Gastroesophageal sphincter (tissue), 4 donors: Measurements from ENCODE around the gene NBAS. TPM values are rescaled to one million over a fixed set of nuclear protein-coding genes. Genes with fewer than 3 reads are reported as not detected.

Experiments
- ATAC-seq: fragments of 150-250 bp; one replicate; pipeline ENCODE4 v1.9.1; 2016; ENCODE audit warnings: mild to moderate bottlenecking, moderate library complexity
- H3K27ac ChIP-seq, 4 donors: fragments of 200-600 bp; sonication (generic) in 3 of 4; 1 replicate in 3 of 4; 2 replicates in 1 of 4; pipeline ENCODE4 v1.5.1; 2016 to 2019
- H3K27me3 ChIP-seq: fragments of 200-600 bp; sonication (generic); one replicate; pipeline ENCODE4 v1.5.1; 2019
- H3K36me3 ChIP-seq, 2 donors: fragments of 200-600 bp; sonication (generic); one replicate each; pipeline ENCODE4 v1.5.1; 2019; ENCODE audit warnings: control low read depth in 1 of 2
- H3K4me1 ChIP-seq, 3 donors: fragments of 200-600 bp; sonication (generic); 1 replicate in 2 of 3; 2 replicates in 1 of 3; pipeline ENCODE4 v1.5.1; 2016 to 2019; ENCODE audit warnings: control low read depth in 2 of 3
- H3K4me3 ChIP-seq, 2 donors: fragments of 200-600 bp; sonication (generic); one replicate each; pipeline ENCODE4 v1.5.1; 2019; ENCODE audit warnings: mild to moderate bottlenecking in 1 of 2, moderate library complexity in 1 of 2
- H3K9me3 ChIP-seq, 3 donors: fragments of 200-600 bp; sonication (generic); one replicate each; pipeline ENCODE4 v1.5.1; 2017 to 2019; ENCODE audit warnings: control low read depth in 2 of 3
- CTCF ChIP-seq, 4 experiments: fragments of 200-600 bp in 2 of 4; fragments of 450-650 bp in 2 of 4; sonication (generic) in 1 of 4; IDR thresholded peaks; one replicate each; pipeline ENCODE4 v1.5.1; 2017 to 2019; ENCODE audit warnings: antibody characterized with exemption in 4 of 4, mild to moderate bottlenecking in 2 of 4, moderate library complexity in 2 of 4
- EP300 ChIP-seq: sonication (generic); formaldehyde crosslinking; IDR thresholded peaks from one replicate; pipeline ENCODE4 v1.6.1; 2017; ENCODE audit warnings: antibody characterized with exemption, mild to moderate bottlenecking
- POLR2A ChIP-seq, 2 donors: fragments of 450-650 bp; IDR thresholded peaks; one replicate each; pipeline ENCODE4 v1.6.1; 2017; ENCODE audit warnings: antibody characterized with exemption in 2 of 2, mild to moderate bottlenecking in 2 of 2, moderate library complexity in 1 of 2
- POLR2AphosphoS5 ChIP-seq: sonication (generic); formaldehyde crosslinking; IDR thresholded peaks from one replicate; pipeline ENCODE4 v1.6.1; 2017; ENCODE audit warnings: antibody characterized with exemption
- WGBS, 2 donors: methylation state at CpG; one replicate each; pipeline ENCODE4 v1.1.5; 2018; ENCODE audit warnings: low coverage in 1 of 2; 5-methylcytosine and 5-hydroxymethylcytosine counted together
- total RNA-seq, 4 donors: library from RNA; depleted of rRNA; stranded (reverse); fragments of >200 nt; gene quantifications; one replicate each; pipeline ENCODE4 v1.1.0, GENCODE V29; 2016

Gene NBAS
- total RNA-seq, 4 donors from 2014 or later, result 34.9 to 50.9 (median 40.4) TPM

GRCh38 chr2:15189216-15189615 lies 371.9 kb downstream of the NBAS start:
- TF ChIP-seq POLR2A (IDR thresholded peaks at IDR 0.05), result no peak
- TF ChIP-seq POLR2AphosphoS5, result no peak
- no peak for TF ChIP-seq EP300
- no peak for TF ChIP-seq CTCF (IDR thresholded peaks at IDR 0.05)
- Histone ChIP-seq H3K9me3 (no peaks in the 10 kb centered on the region), H3K36me3 (peaks cover 0 to 44% of the 10 kb centered on the region in 2 donors), H3K4me3 (no peak overlapping the region), H3K27me3 (no peaks in the 10 kb centered on the region), H3K27ac (no peak overlapping the region), H3K4me1 (no peaks in the 10 kb centered on the region)
- no peak for ATAC-seq
- WGBS, 2 donors, result 54% methylated on average over 2 of the region's 2 CpGs; no CpG with 5 or more reads in 1 of the 2 donors

GRCh38 chr2:15187702-15188101 lies 373.4 kb downstream of the NBAS start:
- H3K27ac ChIP-seq, result no peak overlapping the region
- H3K27me3 ChIP-seq, result no peaks in the 10 kb centered on the region
- no peak for ATAC-seq
- no peak overlapping the region for H3K4me3 ChIP-seq
- H3K9me3 ChIP-seq, result no peaks in the 10 kb centered on the region
- WGBS, 2 donors, result 73 to 83% methylated on average over 1 to 2 of the region's 2 CpGs
- H3K36me3 ChIP-seq, result peaks cover 0 to 44% of the 10 kb centered on the region in 2 donors
- TF ChIP-seq EP300, result no peak
- TF ChIP-seq POLR2A (IDR thresholded peaks at IDR 0.05), result no peak
- no peak for TF ChIP-seq POLR2AphosphoS5
- TF ChIP-seq CTCF (IDR thresholded peaks at IDR 0.05), result no peak
- no peaks in the 10 kb centered on the region for H3K4me1 ChIP-seq

GRCh38 chr2:15186118-15186517 lies 375.0 kb downstream of the NBAS start:
- Histone ChIP-seq H3K27ac (no peak overlapping the region), H3K4me1 (no peaks in the 10 kb centered on the region), H3K4me3 (no peak overlapping the region), H3K27me3 (no peaks in the 10 kb centered on the region), H3K36me3 (peaks cover 0 to 44% of the 10 kb centered on the region in 2 donors), H3K9me3 (no peaks in the 10 kb centered on the region)
- 89 to 100% methylated on average over 2 of the region's 2 CpGs for WGBS, 2 donors
- ATAC-seq, result no peak
- no peak for TF ChIP-seq POLR2AphosphoS5
- no peak for TF ChIP-seq EP300
- TF ChIP-seq CTCF (IDR thresholded peaks at IDR 0.05), result no peak
- TF ChIP-seq POLR2A (IDR thresholded peaks at IDR 0.05), result no peak

GRCh38 chr2:15184491-15184890 lies 376.6 kb downstream of the NBAS start:
- Histone ChIP-seq H3K4me1 (no peaks in the 10 kb centered on the region), H3K36me3 (peaks cover 0 to 46% of the 10 kb centered on the region in 2 donors), H3K4me3 (no peak overlapping the region), H3K27ac (no peak overlapping the region), H3K27me3 (no peaks in the 10 kb centered on the region), H3K9me3 (no peaks in the 10 kb centered on the region)
- 91 to 100% methylated on average over 1 to 5 of the region's 5 CpGs for WGBS, 2 donors
- TF ChIP-seq EP300, result no peak
- no peak for TF ChIP-seq CTCF (IDR thresholded peaks at IDR 0.05)
- TF ChIP-seq POLR2A (IDR thresholded peaks at IDR 0.05), result no peak
- no peak for TF ChIP-seq POLR2AphosphoS5
- no peak for ATAC-seq

- TF ChIP-seq CTCF (IDR thresholded peaks at IDR 0.05) (no peak), POLR2AphosphoS5 (no peak), EP300 (no peak), POLR2A (IDR thresholded peaks at IDR 0.05) (no peak)
- Histone ChIP-seq H3K9me3 (no peaks in the 10 kb centered on the region), H3K27me3 (no peaks in the 10 kb centered on the region), H3K36me3 (peaks cover 0 to 53% of the 10 kb centered on the region in 2 donors), H3K27ac (no peak overlapping the region), H3K4me1 (no peaks in the 10 kb centered on the region), H3K4me3 (no peak overlapping the region)
- WGBS, 2 donors, result 95% methylated on average over 4 to 5 of the region's 5 CpGs
- ATAC-seq, result no peak
These were observed 378.9 kb downstream of the NBAS start for GRCh38 chr2:15182275-15182674.
